ENCODE data around the gene XIRP1. TPM values are rescaled to one million over a fixed set of nuclear protein-coding genes. Genes with fewer than 3 reads are reported as not detected.

XIRP1 gene
- total and polyA plus RNA-seq, 2 of the 13 experiments (the other 11 are each of a cell fraction or from before 2014, with no cell fraction given), result not detected

GRCh38 chr3:39184968-39185285, 7.5 kb downstream of the XIRP1 start:
- H3K9ac ChIP-seq (ENCODE audit: insufficient read depth, low read depth, low read length), result no peak overlapping the region
- H3K79me2 ChIP-seq (ENCODE audit: insufficient read depth, low read length), result no peaks in the 10 kb centered on the region
- no CpG with 5 or more reads among the region's 4 CpGs for whole genome bisulfite sequencing (ENCODE audit: low lambda C conversion rate)
- intact Hi-C loops (cut with micrococcal nuclease; ENCODE audit: unreplicated experiment), result no loop called here
- H3K36me3 ChIP-seq (replicated peaks in 1 of 2; ENCODE audit: control insufficient read depth in 1 of 2, insufficient read depth in 2 of 2, low read length in 2 of 2), result no peaks in the 10 kb centered on the region
- no peak for ATAC-seq
- H3K4me1 ChIP-seq (ENCODE audit: insufficient read depth, low read length), result peaks cover 13% of the 10 kb centered on the region
- no peak overlapping the region for H3K4me2 ChIP-seq (ENCODE audit: low read depth, low read length)
- no peak for TF ChIP-seq ZNF263 (CRISPR knock-in tag; IDR thresholded peaks at IDR 0.05)
- TF ChIP-seq, protein P1, sequence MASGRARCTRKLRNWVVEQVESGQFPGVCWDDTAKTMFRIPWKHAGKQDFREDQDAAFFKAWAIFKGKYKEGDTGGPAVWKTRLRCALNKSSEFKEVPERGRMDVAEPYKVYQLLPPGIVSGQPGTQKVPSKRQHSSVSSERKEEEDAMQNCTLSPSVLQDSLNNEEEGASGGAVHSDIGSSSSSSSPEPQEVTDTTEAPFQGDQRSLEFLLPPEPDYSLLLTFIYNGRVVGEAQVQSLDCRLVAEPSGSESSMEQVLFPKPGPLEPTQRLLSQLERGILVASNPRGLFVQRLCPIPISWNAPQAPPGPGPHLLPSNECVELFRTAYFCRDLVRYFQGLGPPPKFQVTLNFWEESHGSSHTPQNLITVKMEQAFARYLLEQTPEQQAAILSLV (CRISPR knock-in tag; IDR thresholded peaks at IDR 0.05; ENCODE audit: borderline replicate concordance), result no peak
- no peak for TF ChIP-seq ATF7 (IDR thresholded peaks at IDR 0.05)
- no peak for TF ChIP-seq ATF7 (CRISPR knock-in tag; IDR thresholded peaks at IDR 0.05)
- TF ChIP-seq ASH2L (IDR thresholded peaks at IDR 0.05; ENCODE audit: insufficient read length, low read depth, low read length), result no peak
- TF ChIP-seq ZNF740 (CRISPR knock-in tag; IDR thresholded peaks at IDR 0.05), result no peak
- TF ChIP-seq NFKB2 (CRISPR knock-in tag; IDR thresholded peaks at IDR 0.05; ENCODE audit: borderline replicate concordance), result no peak
- no peak for TF ChIP-seq ZBTB2 (CRISPR knock-in tag; IDR thresholded peaks at IDR 0.05; ENCODE audit: low read depth)
- TF ChIP-seq ADNP (CRISPR knock-in tag; IDR thresholded peaks at IDR 0.05), result no peak
- no peak for TF ChIP-seq IKZF4 (CRISPR knock-in tag; IDR thresholded peaks at IDR 0.05; ENCODE audit: borderline replicate concordance, low read depth, not compliant biosample characterization)
- no peak for TF ChIP-seq ZNF790 (CRISPR knock-in tag; IDR thresholded peaks at IDR 0.05; ENCODE audit: borderline replicate concordance)
- no peak for TF ChIP-seq ZZZ3 (CRISPR knock-in tag; IDR thresholded peaks at IDR 0.05; ENCODE audit: borderline replicate concordance)
- TF ChIP-seq EZH2 (conservative IDR thresholded peaks at IDR 0.05; ENCODE audit: low read depth, low read length), result no peak
- TF ChIP-seq REL (CRISPR knock-in tag; conservative IDR thresholded peaks at IDR 0.05), result no peak
- no peak for TF ChIP-seq ZNF589 (CRISPR knock-in tag; conservative IDR thresholded peaks at IDR 0.05)
- TF ChIP-seq ZNF430 (CRISPR knock-in tag; IDR thresholded peaks at IDR 0.05), result no peak
- no peak for TF ChIP-seq CEBPB (IDR thresholded peaks at IDR 0.05; ENCODE audit: borderline replicate concordance, low read depth, low read length)
- TF ChIP-seq ZNF329 (CRISPR knock-in tag; IDR thresholded peaks at IDR 0.05; ENCODE audit: low read depth), result no peak
- H4K20me1 ChIP-seq (ENCODE audit: insufficient read depth, low read length), result no peaks in the 10 kb centered on the region
- no peak for DNase-seq (ENCODE audit: low spot score)
- H3K4me3 ChIP-seq (replicated peaks in 1 of 3; ENCODE audit: insufficient read depth in 1 of 3, low read depth in 2 of 3, low read length in 3 of 3), result no peak overlapping the region
- H2AFZ ChIP-seq (ENCODE audit: low read length), result no peak overlapping the region
- no TSS peak for BruUV-seq (replicated peaks)
- POLR2A ChIA-PET, result interaction anchor here (1.1 kb wide), 1 partner anchor 77 kb away, joined by 3 read pairs; the partner anchor contains the start of genes GORASP1 and TTC21A
- CTCF ChIA-PET (ENCODE audit: low intra/inter-chr PET ratio, low total read pairs), result no interaction called here
- in situ Hi-C loops (cut with HindIII; ENCODE audit: extremely low pct_ligation_motif_present, low pct_unique_long_range_greater_than_20kb), result loop anchor here (5.0 to 10.0 kb wide), 2 partner anchors 58 to 200 kb away; partner anchors contain the start of gene SLC25A38
- FAIRE-seq, result no peak
- H3K9me3 ChIP-seq (ENCODE audit: low read length), result no peaks in the 10 kb centered on the region
- peaks cover 4 to 36% of the 10 kb centered on the region in 2 experiments; a peak in 4 of 5 replicates for H3K27me3 ChIP-seq (ENCODE audit: control insufficient read depth in 1 of 2, insufficient read depth in 2 of 2, low read length in 2 of 2)
- H3K27ac ChIP-seq (ENCODE audit: extremely low read length, insufficient read depth, low read length), result no peak overlapping the region
